ENCODE data around the gene KRT1. TPM values are rescaled to one million over a fixed set of nuclear protein-coding genes. Genes with fewer than 3 reads are reported as not detected.
A peak's percentile ranks its signal among the peaks of the same experiment; 100 is the strongest.

Gene KRT1
- total and polyA plus RNA-seq, 2 experiments from 2014 or later, result not detected

- H3K27ac ChIP-seq, result no peak overlapping the region
- no peaks in the 10 kb centered on the region for H4K20me1 ChIP-seq (ENCODE audit: insufficient read depth)
- no peak overlapping the region for H3K4me2 ChIP-seq (ENCODE audit: unreplicated experiment)
- in situ Hi-C loops (cut with MboI), result no loop called here
- TF ChIP-seq EZH2 (IDR thresholded peaks at IDR 0.05; ENCODE audit: insufficient read depth, poor library complexity, severe bottlenecking) (no peak), EZH2phosphoT487 (IDR thresholded peaks at IDR 0.05; ENCODE audit: insufficient read depth, low read depth) (no peak)
- no peaks in the 10 kb centered on the region for H3K9me2 ChIP-seq (ENCODE audit: insufficient read depth)
- H3K9ac ChIP-seq, result no peak overlapping the region
- no peak for DNase-seq
- no peak overlapping the region for H2AFZ ChIP-seq
- H3K79me2 ChIP-seq (ENCODE audit: insufficient read depth), result no peaks in the 10 kb centered on the region
- no peaks in the 10 kb centered on the region for H3F3A ChIP-seq (ENCODE audit: insufficient read depth)
- H3K9me3 ChIP-seq (ENCODE audit: low read depth), result no peaks in the 10 kb centered on the region
- H3K27me3 ChIP-seq (replicated peaks; ENCODE audit: insufficient read depth), result peaks cover 6% of the 10 kb centered on the region
- H3K4me3 ChIP-seq, result no peak overlapping the region
- H3K4me1 ChIP-seq (ENCODE audit: insufficient read depth), result no peaks in the 10 kb centered on the region
- H3K36me3 ChIP-seq (ENCODE audit: low read depth), result no peaks in the 10 kb centered on the region
- WGBS, 2 experiments (ENCODE audit: low coverage in 1 of 2, low lambda C conversion rate in 2 of 2, missing lambda C conversion rate in 2 of 2), result 49 to 61% methylated on average over 3 of the region's 3 CpGs
These were observed 44.2 kb upstream of the KRT1 start for GRCh38 chr12:52724384-52724783.

GRCh38 chr12:52722680-52723079 is 42.5 kb upstream of the KRT1 start:
- no peaks in the 10 kb centered on the region for H4K20me1 ChIP-seq (ENCODE audit: insufficient read depth)
- H3K27ac ChIP-seq, result no peak overlapping the region
- 27 to 30% methylated on average over 2 of the region's 2 CpGs for WGBS, 2 experiments (ENCODE audit: low coverage in 1 of 2, low lambda C conversion rate in 2 of 2, missing lambda C conversion rate in 2 of 2)
- H3K4me2 ChIP-seq (ENCODE audit: unreplicated experiment), result no peak overlapping the region
- H2AFZ ChIP-seq, result no peak overlapping the region
- no peak overlapping the region for H3K9ac ChIP-seq
- no peak for DNase-seq
- H3K9me2 ChIP-seq (ENCODE audit: insufficient read depth), result no peaks in the 10 kb centered on the region
- TF ChIP-seq EZH2 (IDR thresholded peaks at IDR 0.05; ENCODE audit: insufficient read depth, poor library complexity, severe bottlenecking) (no peak), EZH2phosphoT487 (IDR thresholded peaks at IDR 0.05; ENCODE audit: insufficient read depth, low read depth) (no peak)
- no peaks in the 10 kb centered on the region for H3K4me1 ChIP-seq (ENCODE audit: insufficient read depth)
- H3K36me3 ChIP-seq (ENCODE audit: low read depth), result no peaks in the 10 kb centered on the region
- in situ Hi-C loops (cut with MboI), result no loop called here
- H3K4me3 ChIP-seq, result no peak overlapping the region
- H3K79me2 ChIP-seq (ENCODE audit: insufficient read depth), result no peaks in the 10 kb centered on the region
- H3K9me3 ChIP-seq (ENCODE audit: low read depth), result no peaks in the 10 kb centered on the region
- H3F3A ChIP-seq (ENCODE audit: insufficient read depth), result no peaks in the 10 kb centered on the region
- H3K27me3 ChIP-seq (replicated peaks; ENCODE audit: insufficient read depth), result peaks cover 6% of the 10 kb centered on the region

GRCh38 chr12:52721838-52722470 is 41.7 kb upstream of the KRT1 start:
- no peaks in the 10 kb centered on the region for H3K36me3 ChIP-seq (ENCODE audit: low read depth)
- no peaks in the 10 kb centered on the region for H3K9me3 ChIP-seq (ENCODE audit: low read depth)
- H3K9ac ChIP-seq, result no peak overlapping the region
- no peaks in the 10 kb centered on the region for H3K79me2 ChIP-seq (ENCODE audit: insufficient read depth)
- no peak overlapping the region for H3K27ac ChIP-seq
- DNase-seq, result no peak
- TF ChIP-seq EZH2phosphoT487 (IDR thresholded peaks at IDR 0.05; ENCODE audit: insufficient read depth, low read depth) (no peak), EZH2 (IDR thresholded peaks at IDR 0.05; ENCODE audit: insufficient read depth, poor library complexity, severe bottlenecking) (no peak)
- no peak overlapping the region for H3K4me3 ChIP-seq
- H3K4me2 ChIP-seq (ENCODE audit: unreplicated experiment), result no peak overlapping the region
- H2AFZ ChIP-seq, result no peak overlapping the region
- H4K20me1 ChIP-seq (ENCODE audit: insufficient read depth), result no peaks in the 10 kb centered on the region
- H3K9me2 ChIP-seq (ENCODE audit: insufficient read depth), result no peaks in the 10 kb centered on the region
- WGBS, 2 experiments (ENCODE audit: low coverage in 1 of 2, low lambda C conversion rate in 2 of 2, missing lambda C conversion rate in 2 of 2), result 20 to 27% methylated on average over 3 of the region's 3 CpGs
- in situ Hi-C loops (cut with MboI), result no loop called here
- no peaks in the 10 kb centered on the region for H3F3A ChIP-seq (ENCODE audit: insufficient read depth)
- no peaks in the 10 kb centered on the region for H3K4me1 ChIP-seq (ENCODE audit: insufficient read depth)
- H3K27me3 ChIP-seq (replicated peaks; ENCODE audit: insufficient read depth), result peaks cover 5% of the 10 kb centered on the region

GRCh38 chr12:52720365-52720886 is 40.2 kb upstream of the KRT1 start:
- no peaks in the 10 kb centered on the region for H3K9me3 ChIP-seq (ENCODE audit: low read depth)
- H3F3A ChIP-seq (ENCODE audit: insufficient read depth), result no peaks in the 10 kb centered on the region
- DNase-seq, result peak; percentile 48
- no peak overlapping the region for H3K4me3 ChIP-seq
- TF ChIP-seq EZH2phosphoT487 (IDR thresholded peaks at IDR 0.05; ENCODE audit: insufficient read depth, low read depth) (no peak), EZH2 (IDR thresholded peaks at IDR 0.05; ENCODE audit: insufficient read depth, poor library complexity, severe bottlenecking) (no peak)
- H3K4me2 ChIP-seq (ENCODE audit: unreplicated experiment), result no peak overlapping the region
- H3K27ac ChIP-seq, result no peak overlapping the region
- H3K9me2 ChIP-seq (ENCODE audit: insufficient read depth), result no peaks in the 10 kb centered on the region
- no peak overlapping the region for H3K9ac ChIP-seq
- in situ Hi-C loops (cut with MboI), result no loop called here
- H4K20me1 ChIP-seq (ENCODE audit: insufficient read depth), result no peaks in the 10 kb centered on the region
- no peaks in the 10 kb centered on the region for H3K79me2 ChIP-seq (ENCODE audit: insufficient read depth)
- 41 to 45% methylated on average over 8 of the region's 8 CpGs for WGBS, 2 experiments (ENCODE audit: low coverage in 1 of 2, low lambda C conversion rate in 2 of 2, missing lambda C conversion rate in 2 of 2)
- peaks cover 15% of the 10 kb centered on the region for H3K27me3 ChIP-seq (replicated peaks; ENCODE audit: insufficient read depth)
- H2AFZ ChIP-seq, result no peak overlapping the region
- no peaks in the 10 kb centered on the region for H3K36me3 ChIP-seq (ENCODE audit: low read depth)
- H3K4me1 ChIP-seq (ENCODE audit: insufficient read depth), result no peaks in the 10 kb centered on the region

Measured in GM23248 (cell line).